Measurements from ENCODE around the gene DOCK9. TPM values are rescaled to one million over a fixed set of nuclear protein-coding genes. Genes with fewer than 3 reads are reported as not detected.

DOCK9 gene
- total RNA-seq, 1 experiment from 2014 or later = 30.5 TPM

DNA sequence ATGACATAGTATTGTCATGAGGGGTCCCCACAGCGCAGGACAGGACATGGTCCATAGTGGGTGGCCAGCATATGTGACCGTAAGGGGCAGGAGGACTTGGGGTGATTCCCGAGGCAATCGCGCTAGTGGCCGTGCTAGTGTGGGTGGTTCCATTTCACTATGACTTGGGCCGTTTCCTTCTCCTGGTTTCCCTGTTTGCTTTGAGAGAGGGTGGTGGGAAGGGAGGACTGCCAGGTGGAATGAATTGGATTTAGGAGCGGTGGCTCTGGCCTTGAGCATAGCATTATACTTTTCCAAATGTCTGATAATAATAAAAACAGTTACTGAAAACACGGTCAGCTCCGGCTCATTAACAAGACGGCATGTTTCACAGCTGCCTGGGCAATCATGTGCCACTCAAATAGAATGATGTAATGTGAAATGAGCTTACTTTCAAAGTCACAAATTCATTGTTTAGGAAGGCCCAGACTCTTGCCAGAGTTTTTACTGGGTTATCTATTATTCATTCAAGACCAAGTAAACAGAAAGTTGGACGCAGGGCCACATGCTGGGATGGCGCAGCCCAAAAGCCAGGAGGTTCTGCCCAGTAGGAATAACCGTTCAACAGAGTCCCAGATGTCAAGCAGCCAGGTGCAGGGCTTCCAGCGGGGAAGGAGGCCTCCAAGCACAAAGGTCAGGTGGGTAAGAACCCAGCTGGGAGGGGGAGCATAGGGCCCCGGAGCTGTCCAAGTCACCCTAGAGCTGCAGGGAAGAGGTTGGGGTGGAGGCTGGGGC lies 205.8 kb downstream of the DOCK9 start:
- no TSS peak for BruUV-seq (replicated peaks)
- in situ Hi-C loops (cut with HindIII; ENCODE audit: low pct_unique_long_range_greater_than_20kb, low sequenced_read_pairs) (no loop called here), intact Hi-C loops (cut with micrococcal nuclease; ENCODE audit: unreplicated experiment) (no loop called here)
- DNase-seq (ENCODE audit: low read depth, low spot score) = no peak
- Histone ChIP-seq H3K27me3 (ENCODE audit: control insufficient read depth, insufficient read depth, low read length) (no peaks in the 10 kb centered on the region), H3K9me3 (ENCODE audit: control insufficient read depth, insufficient read depth, low read depth, low read length) (no peaks in the 10 kb centered on the region), H3K4me1 (ENCODE audit: control insufficient read depth, insufficient read depth, low read length) (no peaks in the 10 kb centered on the region), H3K4me3 (ENCODE audit: low read depth in 2 of 2, low read length in 2 of 2) (no peak overlapping the region), H3K36me3 (ENCODE audit: control insufficient read depth, insufficient read depth, low read length) (no peaks in the 10 kb centered on the region), H3K27ac (ENCODE audit: low read length) (no peak overlapping the region)
- POLR2A ChIA-PET = no interaction called here
- no peak for ATAC-seq
- TF ChIP-seq, protein P1, sequence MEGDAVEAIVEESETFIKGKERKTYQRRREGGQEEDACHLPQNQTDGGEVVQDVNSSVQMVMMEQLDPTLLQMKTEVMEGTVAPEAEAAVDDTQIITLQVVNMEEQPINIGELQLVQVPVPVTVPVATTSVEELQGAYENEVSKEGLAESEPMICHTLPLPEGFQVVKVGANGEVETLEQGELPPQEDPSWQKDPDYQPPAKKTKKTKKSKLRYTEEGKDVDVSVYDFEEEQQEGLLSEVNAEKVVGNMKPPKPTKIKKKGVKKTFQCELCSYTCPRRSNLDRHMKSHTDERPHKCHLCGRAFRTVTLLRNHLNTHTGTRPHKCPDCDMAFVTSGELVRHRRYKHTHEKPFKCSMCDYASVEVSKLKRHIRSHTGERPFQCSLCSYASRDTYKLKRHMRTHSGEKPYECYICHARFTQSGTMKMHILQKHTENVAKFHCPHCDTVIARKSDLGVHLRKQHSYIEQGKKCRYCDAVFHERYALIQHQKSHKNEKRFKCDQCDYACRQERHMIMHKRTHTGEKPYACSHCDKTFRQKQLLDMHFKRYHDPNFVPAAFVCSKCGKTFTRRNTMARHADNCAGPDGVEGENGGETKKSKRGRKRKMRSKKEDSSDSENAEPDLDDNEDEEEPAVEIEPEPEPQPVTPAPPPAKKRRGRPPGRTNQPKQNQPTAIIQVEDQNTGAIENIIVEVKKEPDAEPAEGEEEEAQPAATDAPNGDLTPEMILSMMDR (IDR thresholded peaks at IDR 0.05) = no peak
- no peak for TF ChIP-seq POLR2AphosphoS5 (IDR thresholded peaks at IDR 0.05; ENCODE audit: low read depth, low read length)
- CTCF ChIA-PET = no interaction called here

DNA sequence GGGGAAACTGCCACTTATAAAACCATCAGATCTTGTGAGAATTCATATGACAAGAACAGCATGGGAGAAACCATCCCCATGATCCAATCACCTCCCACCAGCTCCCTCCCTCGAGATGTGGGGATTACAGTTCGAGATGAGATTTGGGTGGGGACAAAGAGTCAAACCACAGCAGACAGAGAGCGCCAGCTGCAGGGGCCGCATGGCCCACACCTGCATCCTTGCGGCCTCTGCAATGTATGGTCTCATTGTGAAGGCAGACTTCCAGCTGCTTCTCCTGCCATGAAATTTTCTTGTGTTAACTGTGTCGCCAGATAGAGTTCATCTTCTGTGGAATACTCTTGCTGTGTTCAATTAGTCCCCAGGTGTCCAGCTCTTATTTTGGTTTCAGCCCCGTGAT lies 208.1 kb downstream of the DOCK9 start:
- no peak overlapping the region for H3K27ac ChIP-seq (ENCODE audit: low read length)
- no peak overlapping the region for H3K4me3 ChIP-seq (ENCODE audit: low read depth in 2 of 2, low read length in 2 of 2)
- no peak for ATAC-seq
- DNase-seq (ENCODE audit: low read depth, low spot score) = no peak
- CTCF ChIA-PET = no interaction called here
- intact Hi-C loops (cut with micrococcal nuclease; ENCODE audit: unreplicated experiment) (no loop called here), in situ Hi-C loops (cut with HindIII; ENCODE audit: low pct_unique_long_range_greater_than_20kb, low sequenced_read_pairs) (no loop called here)
- H3K9me3 ChIP-seq (ENCODE audit: control insufficient read depth, insufficient read depth, low read depth, low read length) = no peaks in the 10 kb centered on the region
- no TSS peak for BruUV-seq (replicated peaks)
- TF ChIP-seq POLR2AphosphoS5 (IDR thresholded peaks at IDR 0.05; ENCODE audit: low read depth, low read length) (no peak), SIN3A (IDR thresholded peaks at IDR 0.05; ENCODE audit: borderline replicate concordance, insufficient read depth, low read depth, low read length) (no peak), REST (IDR thresholded peaks at IDR 0.05; ENCODE audit: insufficient read depth in 1 of 2, low read depth in 2 of 2, low read length in 1 of 2) (no peak), TCF7L2 (IDR thresholded peaks at IDR 0.05; ENCODE audit: low read depth, low read length) (no peak)
- TF ChIP-seq, protein P1 (IDR thresholded peaks at IDR 0.05) = no peak
- no peaks in the 10 kb centered on the region for H3K4me1 ChIP-seq (ENCODE audit: control insufficient read depth, insufficient read depth, low read length)
- peaks cover 2% of the 10 kb centered on the region; the same call in 1 of the 2 replicates for H3K27me3 ChIP-seq (ENCODE audit: control insufficient read depth, insufficient read depth, low read length)
- POLR2A ChIA-PET = no interaction called here
- H3K36me3 ChIP-seq (ENCODE audit: control insufficient read depth, insufficient read depth, low read length) = no peaks in the 10 kb centered on the region

Data from Panc1 (cell line).